GM12891 (cell line): ENCODE measurements around the gene TK2. TPM values are rescaled to one million over a fixed set of nuclear protein-coding genes. Genes with fewer than 3 reads are reported as not detected.
"Not testable (repeated sequence)": the region's sequence is repeated elsewhere in the genome, so short reads cannot be mapped to it uniquely, and the experiment has no call there.

ENCODE experiments used
- DNase-seq: peaks from one replicate; pipeline ENCODE4 v3.0.0; 2011; ENCODE audit warnings: low spot score; ENCODE audit not compliant: insufficient read length
- FAIRE-seq: peaks from 2 replicates; lab custom pipeline; 2011; peaks lifted over from hg19 to GRCh38; lab: Jason Lieb, UNC
- PAX5 ChIP-seq: IDR thresholded peaks from 2 replicates; pipeline ENCODE4 v1.6.1; 2011; ENCODE audit warnings: low read length, moderate library complexity, mild to moderate bottlenecking; ENCODE audit not compliant: insufficient read depth, severe bottlenecking
- POLR2A ChIP-seq: IDR thresholded peaks from 2 replicates; pipeline ENCODE4 v1.6.1; 2011; ENCODE audit warnings: low read depth, low read length, control low read depth
- POLR2AphosphoS5 ChIP-seq: IDR thresholded peaks from 2 replicates; pipeline ENCODE4 v1.6.1; 2011; ENCODE audit warnings: low read depth, low read length, control low read depth
- POU2F2 ChIP-seq: IDR thresholded peaks from 2 replicates; pipeline ENCODE4 v1.6.1; 2011; ENCODE audit warnings: low read depth, mild to moderate bottlenecking, control low read depth, low read length, moderate library complexity
- SPI1 ChIP-seq: IDR thresholded peaks from 2 replicates; pipeline ENCODE4 v1.6.1; 2011; ENCODE audit warnings: low read depth, low read length, control low read depth
- TAF1 ChIP-seq: IDR thresholded peaks from 2 replicates; pipeline ENCODE4 v1.6.1; 2011; ENCODE audit warnings: low read depth, low read length, control low read depth
- polyA plus RNA-seq: library from polyadenylated mRNA; unstranded; fragments of >200 nt; gene quantifications from one replicate; pipeline ENCODE4 v1.2.1, GENCODE V29; 2012; ENCODE audit warnings: low read depth, missing spikeins, inconsistent platforms; ENCODE audit not compliant: missing spikeins

The TK2 gene
- polyA plus RNA-seq = 4.9 TPM

DNA sequence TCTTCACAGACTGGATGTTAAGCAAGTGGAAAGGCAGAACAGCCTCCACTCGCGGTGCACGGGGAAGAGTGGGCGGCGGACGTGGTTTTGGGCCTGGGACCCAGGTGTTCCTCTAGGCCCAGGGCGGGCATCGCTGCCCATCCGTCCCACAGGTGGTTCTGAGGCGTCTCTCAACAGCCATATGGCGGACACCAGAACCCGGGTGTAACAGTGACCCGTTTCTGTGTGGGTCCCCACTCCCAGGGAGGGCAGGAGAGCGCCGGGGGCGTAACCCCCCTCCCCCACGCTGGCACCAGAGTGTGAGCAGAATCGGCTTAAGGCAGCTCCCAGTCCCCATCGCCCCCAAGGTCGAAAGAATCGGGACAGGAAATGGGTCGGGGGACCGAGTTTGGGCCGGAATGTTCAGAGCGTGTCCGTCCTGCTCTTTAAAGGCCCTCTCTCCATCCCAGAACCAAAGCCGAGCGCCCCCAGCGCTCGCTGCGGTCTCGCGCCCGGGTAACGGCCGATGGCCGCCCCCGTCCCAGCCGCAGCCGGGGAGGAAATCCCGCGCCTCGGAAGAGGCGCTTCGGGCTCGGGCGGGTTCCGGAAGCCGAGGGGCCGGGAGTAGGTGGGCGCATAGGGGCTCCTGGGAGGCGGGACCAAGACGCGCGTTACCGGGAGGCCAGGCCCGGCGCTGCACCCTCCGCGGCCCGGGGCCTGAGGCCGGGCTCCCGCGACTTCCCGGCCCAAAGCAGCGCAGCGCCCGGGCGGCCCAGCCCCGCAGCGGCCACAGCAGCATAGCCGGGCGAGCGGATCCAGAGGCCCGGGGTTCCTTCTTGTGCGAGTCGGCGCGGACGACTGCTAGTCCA lies at the start of gene TK2:
Gene TK2 (minus strand): TSS at position 839 of the 848 bp plus-strand sequence. CDS start 61 bp downstream, at position 778.
- TF ChIP-seq POU2F2 = no peak
- peak; percentile 36; the same call in 1 of the 2 replicates for TF ChIP-seq POLR2A
- DNase-seq (peak; percentile 59), FAIRE-seq (peak; percentile 31)

- DNase-seq = no peak
- TF ChIP-seq PAX5 (no peak), SPI1 (no peak), POLR2AphosphoS5 (no peak), POLR2A (no peak), TAF1 (no peak), POU2F2 (no peak)
- FAIRE-seq = no peak
Observed at GRCh38 chr16:66598111-66598510, 48.2 kb upstream of the TK2 start.

DNA sequence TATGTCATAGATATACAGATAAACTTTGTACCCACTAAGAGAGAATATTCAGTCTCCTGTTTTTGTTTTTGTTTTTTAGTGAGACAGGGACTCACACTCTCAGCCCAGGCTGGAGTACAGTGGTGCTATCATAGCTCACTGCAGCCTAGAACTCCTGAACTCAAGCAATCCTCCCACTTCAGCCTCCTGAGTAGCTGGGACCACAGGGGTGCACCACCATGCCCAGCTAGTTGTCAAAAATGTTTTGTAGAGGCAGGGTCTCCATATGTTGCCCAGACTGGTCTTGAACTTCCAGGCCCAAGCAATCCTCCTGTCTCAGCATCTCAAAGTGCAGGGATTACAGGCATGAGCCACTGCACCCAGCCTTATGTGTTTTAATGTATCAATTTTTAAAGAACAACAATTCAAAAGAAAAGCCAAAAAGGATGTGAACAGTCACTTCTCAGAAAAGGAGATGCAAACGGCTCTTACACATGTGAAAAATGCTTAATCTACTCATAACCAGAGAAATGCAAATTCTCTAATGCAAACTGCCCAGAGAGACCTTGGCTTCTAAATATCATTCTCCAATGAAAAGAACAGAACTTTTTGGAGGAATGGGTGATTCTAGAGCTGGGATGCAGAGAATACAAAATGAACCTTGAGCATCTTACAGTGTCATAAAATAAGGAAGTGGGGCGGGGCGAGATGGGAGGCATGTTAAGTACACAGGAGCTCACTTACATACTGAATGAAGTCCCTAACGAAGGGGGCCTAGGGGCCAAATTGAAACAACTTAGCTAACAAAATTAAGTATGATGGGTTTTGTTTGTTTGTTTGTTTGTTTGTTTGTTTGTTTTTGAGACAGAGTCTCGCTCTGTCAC lies 47.3 kb upstream of the TK2 start:
- FAIRE-seq = no peak
- TF ChIP-seq POLR2AphosphoS5 = no peak
- TF ChIP-seq POU2F2 = no peak
- no peak for TF ChIP-seq PAX5
- TF ChIP-seq TAF1 = no peak
- TF ChIP-seq SPI1 = peak; percentile 71
- no peak for TF ChIP-seq POLR2A
- no peak for DNase-seq

- DNase-seq, FAIRE-seq: not testable (repeated sequence)
Observed at GRCh38 chr16:66596559-66596958, 46.6 kb upstream of the TK2 start.

DNA sequence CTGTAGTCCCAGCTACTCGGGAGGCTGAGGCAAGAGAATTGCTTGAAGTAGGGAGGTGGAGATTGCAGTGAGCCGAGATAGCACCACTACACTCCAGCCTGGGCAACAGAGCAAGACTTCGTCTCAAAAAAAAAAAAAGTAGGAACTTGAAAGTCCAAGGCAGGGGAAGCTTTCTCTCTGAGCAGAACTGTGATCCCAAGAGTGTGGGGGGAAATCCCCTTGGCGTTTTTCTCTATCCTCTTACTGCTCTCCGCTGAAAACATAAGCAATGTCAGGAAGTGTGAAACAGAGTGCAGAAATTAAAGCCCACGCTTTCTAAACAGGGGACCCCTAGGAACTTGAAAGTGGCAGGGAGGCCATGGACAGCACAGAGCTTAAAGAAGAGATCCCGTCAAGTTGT lies 44.8 kb upstream of the TK2 start:
- DNase-seq = no peak
- TF ChIP-seq POLR2AphosphoS5 (no peak), PAX5 (no peak), SPI1 (no peak), TAF1 (no peak), POU2F2 (no peak), POLR2A (no peak)
- no peak for FAIRE-seq

- no peak for TF ChIP-seq POU2F2
- no peak for TF ChIP-seq TAF1
- no peak for TF ChIP-seq POLR2A
- no peak for TF ChIP-seq PAX5
- TF ChIP-seq SPI1 = no peak
- no peak for TF ChIP-seq POLR2AphosphoS5
- DNase-seq (no peak), FAIRE-seq (no peak)
Observed at GRCh38 chr16:66592814-66593213, 42.9 kb upstream of the TK2 start.

GRCh38 chr16:66592241-66592640 lies 42.3 kb upstream of the TK2 start:
- FAIRE-seq (no peak), DNase-seq (no peak)
- no peak for TF ChIP-seq POLR2AphosphoS5
- TF ChIP-seq TAF1 = no peak
- TF ChIP-seq POLR2A = no peak
- no peak for TF ChIP-seq SPI1
- no peak for TF ChIP-seq PAX5
- TF ChIP-seq POU2F2 = no peak

GRCh38 chr16:66591018-66591417 lies 41.1 kb upstream of the TK2 start:
- no peak for DNase-seq
- FAIRE-seq = no peak
- no peak for TF ChIP-seq TAF1

- FAIRE-seq (peak; percentile 62), DNase-seq (no peak)
- no peak for TF ChIP-seq PAX5
- TF ChIP-seq POLR2AphosphoS5 = no peak
- no peak for TF ChIP-seq POU2F2
- TF ChIP-seq SPI1 = no peak
Observed at GRCh38 chr16:66590322-66590721, 40.4 kb upstream of the TK2 start.
